Mesodermal cell (in vitro differentiated cells): ENCODE data around the gene MCTP1.
"Not testable (repeated sequence)": the region's sequence is repeated elsewhere in the genome, so short reads cannot be mapped to it uniquely, and the experiment has no call there.

Experiments used
- H3K27ac ChIP-seq: 2 replicates; pipeline ENCODE4 v1.7.0; 2013; ENCODE audit warnings: mild to moderate bottlenecking, low read depth, low read length, moderate library complexity; ENCODE audit not compliant: severe bottlenecking
- H3K36me3 ChIP-seq: 2 replicates; pipeline ENCODE4 v1.7.1; 2013; ENCODE audit warnings: mild to moderate bottlenecking, low read length, moderate library complexity; ENCODE audit not compliant: control insufficient read depth, insufficient read depth
- H3K4me1 ChIP-seq: one replicate; pipeline ENCODE4 v1.7.1; 2013; ENCODE audit warnings: mild to moderate bottlenecking, low read length; ENCODE audit not compliant: insufficient read depth, control insufficient read depth, poor library complexity, severe bottlenecking
- H3K4me3 ChIP-seq: 2 replicates; pipeline ENCODE4 v1.7.0; 2013; ENCODE audit warnings: low read length, control low read depth, mild to moderate bottlenecking; ENCODE audit not compliant: insufficient read depth, poor library complexity, severe bottlenecking; ENCODE audit errors: extremely low read depth
- H3K9me3 ChIP-seq: 2 replicates; pipeline ENCODE4 v1.7.1; 2013; ENCODE audit warnings: mild to moderate bottlenecking, low read length, moderate library complexity; ENCODE audit not compliant: control insufficient read depth
- WGBS, 2 experiments: methylation state at CpG; one replicate each; pipeline ENCODE4 v1.1.5; 2013; ENCODE audit warnings: missing lambda C conversion rate in 2 of 2; ENCODE audit not compliant: insufficient coverage in 2 of 2; 5-methylcytosine and 5-hydroxymethylcytosine counted together

The MCTP1 gene

DNA sequence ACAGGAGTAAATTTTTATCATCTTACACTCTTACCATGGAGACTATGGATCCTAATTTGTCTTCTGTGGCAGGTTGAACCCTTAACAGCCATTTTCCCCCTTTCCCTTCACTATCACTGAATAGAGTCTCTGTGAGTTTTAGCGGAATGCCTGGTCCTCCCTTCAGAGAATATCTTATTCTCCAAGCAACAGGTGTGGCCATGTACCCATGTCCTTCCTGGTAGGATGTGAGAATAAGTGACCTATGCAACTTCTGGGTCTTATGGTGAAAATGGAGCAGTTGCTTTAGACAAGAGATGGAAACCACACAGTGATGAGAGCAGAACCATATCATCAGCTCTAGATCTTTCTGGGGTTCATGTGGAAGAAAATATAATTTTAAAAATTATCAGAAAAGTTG lies 312.6 kb downstream of the MCTP1 start:
- Histone ChIP-seq H3K36me3 (no peaks in the 10 kb centered on the region), H3K27ac (no peak overlapping the region), H3K4me3 (no peak overlapping the region), H3K9me3 (peaks cover 4% of the 10 kb centered on the region), H3K4me1 (no peaks in the 10 kb centered on the region)
- WGBS, 2 experiments = no CpG with 5 or more reads among the region's 1 CpG

DNA sequence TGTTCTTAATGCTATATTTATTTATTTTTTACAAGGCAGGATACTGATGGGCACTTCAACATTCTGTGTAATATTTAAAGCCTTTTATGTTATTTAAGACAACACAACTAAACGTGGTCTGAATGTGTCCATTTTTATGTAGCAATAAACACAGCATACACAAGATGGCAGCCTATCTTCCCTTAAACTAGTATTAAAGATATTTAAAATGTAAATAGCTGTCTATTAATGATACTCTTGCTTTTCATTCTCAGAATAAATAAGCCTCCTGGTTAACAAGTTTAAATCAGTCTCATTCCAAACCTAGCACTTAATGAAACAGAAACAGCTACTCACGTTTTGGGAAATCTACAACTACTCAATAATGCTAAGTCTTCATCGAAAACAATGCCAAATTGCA lies 315.7 kb downstream of the MCTP1 start:
- no CpG with 5 or more reads among the region's 3 CpGs for WGBS, 2 experiments
- Histone ChIP-seq H3K9me3 (peaks cover 4% of the 10 kb centered on the region), H3K36me3 (no peaks in the 10 kb centered on the region), H3K27ac (no peak overlapping the region), H3K4me3 (no peak overlapping the region), H3K4me1 (no peaks in the 10 kb centered on the region)

DNA sequence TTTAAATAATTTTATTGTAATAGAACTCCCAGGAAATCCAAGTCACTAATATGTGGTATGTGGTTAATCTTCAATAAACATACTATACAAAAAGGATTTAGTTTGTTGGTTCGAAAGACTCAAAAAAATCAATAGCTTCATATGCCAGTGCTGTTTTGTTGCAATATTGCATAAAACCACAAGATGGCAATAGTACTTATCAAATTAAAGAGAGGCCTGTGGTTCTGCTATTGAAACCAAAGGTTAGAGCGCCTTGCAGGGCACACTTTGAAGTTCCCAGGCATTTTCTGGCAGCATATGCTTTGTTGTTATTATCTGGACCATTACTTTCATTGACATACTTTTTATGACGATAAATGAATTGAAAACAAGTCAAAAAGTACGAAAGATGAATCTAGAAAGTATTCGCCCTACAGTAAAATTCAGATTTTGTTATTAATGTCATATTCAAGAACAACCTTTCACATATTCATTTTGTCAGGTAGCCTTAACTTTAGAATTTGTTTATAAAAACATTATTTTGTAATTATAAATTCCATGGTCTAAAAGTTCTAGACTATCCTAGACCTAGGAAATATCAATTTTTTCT lies 316.3 kb downstream of the MCTP1 start:
- Histone ChIP-seq H3K27ac (no peak overlapping the region), H3K9me3 (peaks cover 4% of the 10 kb centered on the region), H3K36me3 (no peaks in the 10 kb centered on the region), H3K4me3 (no peak overlapping the region), H3K4me1 (no peaks in the 10 kb centered on the region)
- WGBS, 2 experiments = no CpG with 5 or more reads among the region's 5 CpGs

DNA sequence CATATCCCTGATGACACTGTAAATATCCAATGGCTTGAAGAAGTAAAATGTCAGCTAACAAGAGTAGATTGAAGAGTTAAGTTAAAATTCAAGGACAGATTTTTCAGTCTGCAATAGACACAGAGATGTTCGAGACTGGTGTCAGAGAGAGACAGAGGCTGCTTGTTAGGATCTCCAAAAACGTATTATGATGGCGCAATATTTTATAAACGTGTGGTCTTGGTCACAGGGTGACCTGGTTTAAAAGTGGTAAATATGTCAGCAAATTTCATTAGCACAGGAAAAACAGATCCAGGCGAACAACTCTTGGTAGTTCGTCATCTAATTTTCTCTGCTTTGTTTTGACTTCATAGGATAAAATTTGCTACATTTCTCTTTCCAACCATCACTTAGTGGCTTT lies 317.4 kb downstream of the MCTP1 start:
- Histone ChIP-seq H3K9me3 (peaks cover 4% of the 10 kb centered on the region), H3K36me3 (no peaks in the 10 kb centered on the region)
- WGBS, 2 experiments = 89 to 96% methylated on average over 2 to 5 of the region's 6 CpGs

DNA sequence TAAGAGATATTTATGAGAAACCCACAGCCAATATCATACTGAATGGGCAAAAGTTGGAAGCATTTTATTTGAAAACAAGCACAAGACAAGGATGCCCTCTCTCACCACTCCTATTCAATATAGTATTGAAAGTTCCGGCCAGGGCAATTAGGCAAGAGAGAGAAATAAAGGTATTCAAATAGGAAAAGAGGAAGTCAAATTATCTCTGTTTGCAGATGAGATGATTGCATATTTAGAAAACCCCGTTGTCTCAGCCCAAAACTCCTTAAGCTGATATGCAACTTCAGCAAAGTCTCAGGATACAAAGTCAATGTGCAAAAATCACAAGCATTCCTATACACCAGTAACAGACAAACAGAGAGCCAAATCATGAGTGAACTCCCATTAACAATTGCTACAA lies 325.6 kb downstream of the MCTP1 start:
- H3K36me3 ChIP-seq, H3K27ac ChIP-seq, H3K4me1 ChIP-seq, H3K9me3 ChIP-seq, H3K4me3 ChIP-seq: not testable (repeated sequence)
- 71% methylated on average over 1 of the region's 2 CpGs; no CpG with 5 or more reads in 1 of the 2 experiments for WGBS, 2 experiments

More for the DNA sequence above, 317.4 kb downstream of the MCTP1 start:
- no peaks in the 10 kb centered on the region for H3K4me1 ChIP-seq
- no peak overlapping the region for H3K4me3 ChIP-seq
- no peak overlapping the region for H3K27ac ChIP-seq

DNA sequence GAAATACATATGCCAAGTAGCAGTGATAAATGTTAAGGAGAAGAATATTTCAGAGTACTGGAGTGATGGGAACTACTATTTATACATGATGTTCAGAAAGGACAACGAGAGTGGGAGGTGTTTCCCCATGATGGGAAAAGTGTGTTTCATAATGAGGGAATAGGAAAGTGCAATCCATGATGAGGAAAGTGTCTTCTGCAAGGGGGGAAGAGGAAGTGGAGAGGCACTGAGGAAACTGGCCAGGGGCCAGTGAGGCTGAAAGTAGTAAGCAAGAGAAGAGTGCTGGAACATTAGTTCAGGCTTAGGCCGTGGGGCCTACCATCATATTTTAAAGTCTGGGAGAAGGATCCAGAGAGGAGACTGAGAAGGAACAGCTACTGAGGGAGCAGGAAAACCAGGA lies 339.2 kb downstream of the MCTP1 start:
- no peak overlapping the region for H3K27ac ChIP-seq
- H3K9me3 ChIP-seq = no peaks in the 10 kb centered on the region
- H3K4me3 ChIP-seq = no peak overlapping the region
- H3K36me3 ChIP-seq = no peaks in the 10 kb centered on the region
- no peaks in the 10 kb centered on the region for H3K4me1 ChIP-seq
- WGBS, 2 experiments = 73 to 76% methylated on average over 2 of the region's 2 CpGs

DNA sequence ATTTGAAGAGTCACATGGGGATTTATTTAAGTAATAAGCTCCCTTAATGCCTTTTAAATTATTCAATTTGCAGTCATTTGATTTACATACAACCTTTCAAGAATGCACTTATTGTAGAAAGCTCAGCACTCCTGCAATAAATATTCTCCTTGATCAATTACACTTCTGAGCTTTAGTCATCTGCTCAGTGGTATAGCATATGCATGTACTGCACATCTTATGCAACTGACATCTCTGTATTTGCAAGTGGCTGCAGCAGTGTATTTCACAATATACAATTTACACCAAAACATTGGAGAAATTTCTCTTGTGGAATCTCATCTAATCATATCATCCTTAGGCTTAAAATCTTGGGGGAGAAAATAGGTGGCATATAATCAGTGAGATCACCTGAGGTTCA lies 340.7 kb downstream of the MCTP1 start:
- H3K9me3 ChIP-seq = no peaks in the 10 kb centered on the region
- H3K27ac ChIP-seq = no peak overlapping the region
- H3K36me3 ChIP-seq = no peaks in the 10 kb centered on the region

DNA sequence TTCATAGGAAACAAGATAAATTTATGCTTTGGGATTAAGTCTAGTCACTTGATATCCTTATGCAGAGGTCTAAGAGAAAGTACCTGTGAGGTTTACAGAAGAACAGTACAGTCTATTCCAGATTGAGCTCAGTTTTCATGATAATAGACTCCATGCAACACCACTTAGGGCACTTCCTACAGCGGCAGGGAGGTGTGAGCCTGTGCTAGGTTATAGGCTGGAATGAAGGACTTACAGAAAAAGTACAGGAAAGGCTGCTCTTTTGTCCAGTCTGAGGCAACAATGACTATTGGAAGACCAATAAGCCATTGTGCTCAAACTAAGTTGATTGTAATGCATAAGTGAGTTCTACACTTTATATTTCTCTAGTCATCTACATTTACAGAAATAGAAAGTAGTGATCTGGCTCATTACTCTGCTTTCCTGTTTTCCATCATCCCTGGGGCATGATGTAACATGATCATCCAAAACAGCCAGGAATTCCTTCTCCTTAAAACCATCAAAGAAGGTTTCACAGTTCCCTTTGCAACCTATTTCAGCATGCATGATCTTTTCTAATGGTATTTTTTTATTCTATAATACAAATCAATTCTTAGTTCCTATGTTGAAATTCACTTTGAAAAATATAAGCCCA lies 343.7 kb downstream of the MCTP1 start:
- WGBS, 2 experiments = no CpG with 5 or more reads among the region's 1 CpG
- H3K36me3 ChIP-seq = no peaks in the 10 kb centered on the region

More for the DNA sequence above, 340.7 kb downstream of the MCTP1 start:
- Histone ChIP-seq H3K4me3 (no peak overlapping the region), H3K4me1 (no peaks in the 10 kb centered on the region)

DNA sequence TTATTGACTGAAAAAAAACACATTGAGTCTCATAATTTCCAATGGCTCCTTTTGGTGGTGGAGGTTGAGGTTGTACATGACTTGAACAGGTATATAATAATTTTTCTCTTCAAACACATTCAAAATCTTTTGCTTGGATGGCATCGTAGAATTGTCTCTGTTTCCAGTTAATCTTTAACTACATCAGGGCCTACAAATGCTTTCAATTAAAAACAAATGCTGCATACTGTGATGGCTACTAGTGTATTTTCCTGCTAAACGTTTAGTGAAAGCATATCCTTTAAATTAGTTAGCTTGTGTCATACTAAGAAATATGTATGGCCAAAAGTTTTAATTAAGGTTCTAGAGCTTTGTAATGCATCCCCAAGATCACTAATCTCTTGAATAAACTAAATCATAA lies 352.6 kb downstream of the MCTP1 start:
- Histone ChIP-seq H3K27ac (no peak overlapping the region), H3K36me3 (no peaks in the 10 kb centered on the region), H3K4me1 (peaks cover 6% of the 10 kb centered on the region), H3K4me3 (no peak overlapping the region), H3K9me3 (no peaks in the 10 kb centered on the region)
- no CpG with 5 or more reads among the region's 2 CpGs for whole genome bisulfite sequencing, 2 experiments

More for the DNA sequence above, 343.7 kb downstream of the MCTP1 start:
- no peaks in the 10 kb centered on the region for H3K9me3 ChIP-seq
- H3K27ac ChIP-seq = no peak overlapping the region
- no peaks in the 10 kb centered on the region for H3K4me1 ChIP-seq
- no peak overlapping the region for H3K4me3 ChIP-seq

DNA sequence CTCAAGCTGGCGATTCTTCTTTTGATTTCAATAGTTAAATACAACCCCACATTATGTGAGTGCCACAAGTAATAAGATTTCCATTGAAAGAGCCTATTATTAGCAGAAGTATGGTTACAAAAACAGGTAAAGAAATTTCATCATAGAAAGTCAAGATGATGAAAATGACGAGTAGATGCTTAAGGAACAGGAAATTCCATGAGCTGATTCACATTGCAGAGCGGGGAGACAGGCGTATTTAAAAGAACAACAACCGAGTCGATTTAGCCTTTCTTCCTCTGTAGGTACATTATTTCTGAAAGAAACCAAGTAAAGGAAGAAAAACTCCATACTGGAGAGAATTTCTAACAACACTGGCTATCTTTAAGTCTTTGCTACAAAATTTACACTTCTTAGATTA lies 356.0 kb downstream of the MCTP1 start:
- 63 to 73% methylated on average over 3 to 4 of the region's 6 CpGs for WGBS, 2 experiments
- Histone ChIP-seq H3K9me3 (no peaks in the 10 kb centered on the region), H3K4me1 (peaks cover 5% of the 10 kb centered on the region), H3K4me3 (no peak overlapping the region), H3K27ac (no peak overlapping the region), H3K36me3 (no peaks in the 10 kb centered on the region)

DNA sequence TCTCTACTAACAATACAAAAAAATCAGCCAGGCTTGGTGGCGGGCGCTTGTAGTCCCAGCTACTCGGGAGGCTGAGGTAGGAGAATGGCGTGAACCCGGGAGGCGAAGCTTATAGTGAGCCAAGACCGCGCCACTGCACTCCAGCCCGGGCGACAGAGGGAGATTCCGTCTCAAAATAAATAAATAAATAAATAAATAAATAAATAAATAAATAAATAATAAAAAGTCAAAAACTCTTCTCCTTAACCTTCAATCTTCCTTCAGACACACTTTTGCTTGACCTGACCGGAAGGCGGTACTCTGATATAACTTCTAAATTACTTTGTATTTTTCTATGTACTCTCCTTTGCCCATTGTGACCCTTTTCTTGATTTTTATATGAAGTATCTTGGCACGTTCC lies 364.3 kb downstream of the MCTP1 start:
- Histone ChIP-seq H3K4me3 (no peak overlapping the region), H3K4me1 (no peaks in the 10 kb centered on the region), H3K27ac (no peak overlapping the region), H3K36me3 (no peaks in the 10 kb centered on the region), H3K9me3 (no peaks in the 10 kb centered on the region)
- WGBS, 2 experiments = 90 to 100% methylated on average over 2 to 3 of the region's 14 CpGs
